SH-SY5Y (cell line): ENCODE results near the gene TBRG4.

ENCODE experiments used
- GATA2 ChIP-seq: IDR thresholded peaks from 2 replicates; pipeline ENCODE4 v1.6.1; 2011; ENCODE audit warnings: mild to moderate bottlenecking, low read depth, low read length
- GATA3 ChIP-seq: IDR thresholded peaks from 2 replicates; pipeline ENCODE4 v1.6.1; 2011; ENCODE audit warnings: low read depth, mild to moderate bottlenecking, low read length, moderate library complexity

DNA sequence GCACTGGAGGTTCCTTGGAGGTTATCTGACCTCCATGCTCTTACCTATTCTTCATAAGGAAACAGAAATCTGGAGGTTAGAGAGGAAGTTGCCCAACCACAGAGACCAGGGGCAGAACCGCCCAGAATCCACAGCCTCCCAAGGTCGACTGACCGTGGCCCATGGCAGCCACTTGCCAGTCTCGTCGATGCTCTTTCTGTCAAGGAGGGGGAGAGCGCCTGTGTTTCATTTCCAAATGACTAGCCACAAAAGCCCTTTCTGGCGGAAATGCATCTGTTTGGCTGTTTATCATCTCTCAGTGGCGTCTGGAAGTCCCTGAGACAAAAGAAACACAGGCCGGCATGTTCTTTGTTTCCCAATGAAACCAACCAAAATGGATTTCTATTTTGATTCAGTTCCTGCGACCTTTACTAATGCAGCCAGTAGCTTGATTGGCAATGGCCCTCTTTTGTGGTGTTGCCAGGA is 49.0 kb upstream of the TBRG4 start:
- TF ChIP-seq GATA2, result no peak
- TF ChIP-seq GATA3, result no peak
